DMS153 (cell line): ENCODE data around the gene ZBTB38.

Experiments
- DNase-seq: peaks from one replicate; lab custom pipeline; 2025; lab: John Stamatoyannopoulos, UW

Gene ZBTB38

GRCh38 chr3:141387516-141387915 lies 19.2 kb downstream of the ZBTB38 start:
- no peak for DNase-seq

GRCh38 chr3:141388395-141388794 lies 20.1 kb downstream of the ZBTB38 start:
- no peak for DNase-seq

- no peak for DNase-seq
Observed at GRCh38 chr3:141388823-141389621, 20.7 kb downstream of the ZBTB38 start.

- no peak for DNase-seq
Observed at GRCh38 chr3:141389703-141390102, 21.4 kb downstream of the ZBTB38 start.

- no peak for DNase-seq
Observed at GRCh38 chr3:141390747-141391146, 22.4 kb downstream of the ZBTB38 start.

GRCh38 chr3:141391298-141391990 lies 23.1 kb downstream of the ZBTB38 start:
- DNase-seq, result no peak

- no peak for DNase-seq
Observed at GRCh38 chr3:141391991-141392316, 23.6 kb downstream of the ZBTB38 start.

- DNase-seq, result no peak
Observed at GRCh38 chr3:141392416-141392815, 24.1 kb downstream of the ZBTB38 start.

GRCh38 chr3:141392897-141393734 lies 24.8 kb downstream of the ZBTB38 start:
- no peak for DNase-seq

- DNase-seq, result no peak
Observed at GRCh38 chr3:141393735-141394076, 25.4 kb downstream of the ZBTB38 start.

- no peak for DNase-seq
Observed at GRCh38 chr3:141394560-141394959, 26.3 kb downstream of the ZBTB38 start.

- no peak for DNase-seq
Observed at GRCh38 chr3:141395005-141395589, 26.8 kb downstream of the ZBTB38 start.

GRCh38 chr3:141397996-141398395 lies 29.7 kb downstream of the ZBTB38 start:
- DNase-seq, result no peak

GRCh38 chr3:141399200-141399599 lies 30.9 kb downstream of the ZBTB38 start:
- no peak for DNase-seq

GRCh38 chr3:141400073-141400971 lies 32.0 kb downstream of the ZBTB38 start:
- DNase-seq, result no peak

- no peak for DNase-seq
Observed at GRCh38 chr3:141401095-141401494, 32.8 kb downstream of the ZBTB38 start.

GRCh38 chr3:141401573-141402475 lies 33.5 kb downstream of the ZBTB38 start:
- DNase-seq, result no peak

GRCh38 chr3:141402476-141403171 lies 34.3 kb downstream of the ZBTB38 start:
- no peak for DNase-seq

- DNase-seq, result no peak
Observed at GRCh38 chr3:141403576-141403975, 35.3 kb downstream of the ZBTB38 start.

- DNase-seq, result no peak
Observed at GRCh38 chr3:141405025-141405424, 36.7 kb downstream of the ZBTB38 start.
